LNCaP clone FGC (cell line): Measurements from ENCODE around the gene NUCB2.

Source experiments
- DNase-seq: peaks from one replicate; pipeline ENCODE4 v3.0.0-alpha.2; 2011; ENCODE audit warnings: low read depth
- H3K4me3 ChIP-seq: 2 replicates; pipeline ENCODE4 v1.5.1; 2011; ENCODE audit warnings: mild to moderate bottlenecking, low read depth, low read length, control low read depth
- CTCF ChIP-seq: IDR thresholded peaks from 2 replicates; pipeline ENCODE4 v1.5.1; 2012; ENCODE audit warnings: mild to moderate bottlenecking; ENCODE audit not compliant: control insufficient read depth, insufficient read depth; ENCODE audit errors: extremely low read depth

Gene NUCB2

GRCh38 chr11:17350455-17351171 lies 74.1 kb downstream of the NUCB2 start:
- no peak for DNase-seq
- no peak for TF ChIP-seq CTCF
- H3K4me3 ChIP-seq: no peak overlapping the region

GRCh38 chr11:17351172-17351509 lies 74.6 kb downstream of the NUCB2 start:
- no peak for TF ChIP-seq CTCF
- DNase-seq: no peak
- H3K4me3 ChIP-seq: peak overlapping the region; percentile 64

GRCh38 chr11:17351510-17352176 lies 75.1 kb downstream of the NUCB2 start, which contains the start of gene NCR3LG1:
Gene NCR3LG1 (plus strand): TSS chr11:17351800. CDS start chr11:17351970, 170 bp downstream.
- no peak for DNase-seq
- peak within 1 kb of the TSS; percentile 64 for H3K4me3 ChIP-seq
- TF ChIP-seq CTCF: no peak

GRCh38 chr11:17352950-17353820 lies 76.6 kb downstream of the NUCB2 start:
- TF ChIP-seq CTCF: no peak
- H3K4me3 ChIP-seq: peak overlapping the region; percentile 64
- DNase-seq: peak; percentile 55

- no peak for DNase-seq
- TF ChIP-seq CTCF: no peak
- peak overlapping the region; percentile 64 for H3K4me3 ChIP-seq
Measured at GRCh38 chr11:17353821-17354600, 77.5 kb downstream of the NUCB2 start.

- DNase-seq: peak; percentile 60
- peak overlapping the region; percentile 64; the same call in 1 of the 2 replicates for H3K4me3 ChIP-seq
- TF ChIP-seq CTCF: peak; percentile 61
Measured at GRCh38 chr11:17354601-17354991, 78.1 kb downstream of the NUCB2 start.
